ENCODE results near the gene TRIB2. TPM values are rescaled to one million over a fixed set of nuclear protein-coding genes. Genes with fewer than 3 reads are reported as not detected.

Gene TRIB2
- polyA plus RNA-seq, 2 of the 4 experiments (the other 2 are of a cell fraction): 0.17 to 0.32 TPM

GRCh38 chr2:12723736-12724463 is 7.2 kb downstream of the TRIB2 start:
- Histone ChIP-seq H3K27ac (no peak overlapping the region), H3K4me2 (no peak overlapping the region), H3K9me3 (no peaks in the 10 kb centered on the region; the same call in 2 of the 3 replicates), H3K4me3 (no peak overlapping the region), H3K4me1 (no peaks in the 10 kb centered on the region)
- no peak for TF ChIP-seq ZSCAN20 (CRISPR knock-in tag; IDR thresholded peaks at IDR 0.05)
- TF ChIP-seq, protein P1, sequence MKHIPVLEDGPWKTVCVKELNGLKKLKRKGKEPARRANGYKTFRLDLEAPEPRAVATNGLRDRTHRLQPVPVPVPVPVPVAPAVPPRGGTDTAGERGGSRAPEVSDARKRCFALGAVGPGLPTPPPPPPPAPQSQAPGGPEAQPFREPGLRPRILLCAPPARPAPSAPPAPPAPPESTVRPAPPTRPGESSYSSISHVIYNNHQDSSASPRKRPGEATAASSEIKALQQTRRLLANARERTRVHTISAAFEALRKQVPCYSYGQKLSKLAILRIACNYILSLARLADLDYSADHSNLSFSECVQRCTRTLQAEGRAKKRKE (CRISPR knock-in tag; IDR thresholded peaks at IDR 0.05; ENCODE audit: low read depth): no peak
- TF ChIP-seq BHLHE40 (IDR thresholded peaks at IDR 0.05; ENCODE audit: low read depth, low read length): no peak
- TF ChIP-seq SMC3 (IDR thresholded peaks at IDR 0.05): no peak
- TF ChIP-seq TP53 (CRISPR knock-in tag; IDR thresholded peaks at IDR 0.05): no peak
- no peak for TF ChIP-seq ESRRA (IDR thresholded peaks at IDR 0.05; ENCODE audit: borderline replicate concordance, low read length)
- POLR2A ChIA-PET: no interaction called here
- CTCF ChIA-PET: no interaction called here
- DNase-seq (ENCODE audit: low read depth in 1 of 2, low spot score in 1 of 2) (no peak), FAIRE-seq (no peak), ATAC-seq (no peak)
- 26% methylated on average over 8 of the region's 8 CpGs for WGBS (ENCODE audit: missing lambda C conversion rate)

DNA sequence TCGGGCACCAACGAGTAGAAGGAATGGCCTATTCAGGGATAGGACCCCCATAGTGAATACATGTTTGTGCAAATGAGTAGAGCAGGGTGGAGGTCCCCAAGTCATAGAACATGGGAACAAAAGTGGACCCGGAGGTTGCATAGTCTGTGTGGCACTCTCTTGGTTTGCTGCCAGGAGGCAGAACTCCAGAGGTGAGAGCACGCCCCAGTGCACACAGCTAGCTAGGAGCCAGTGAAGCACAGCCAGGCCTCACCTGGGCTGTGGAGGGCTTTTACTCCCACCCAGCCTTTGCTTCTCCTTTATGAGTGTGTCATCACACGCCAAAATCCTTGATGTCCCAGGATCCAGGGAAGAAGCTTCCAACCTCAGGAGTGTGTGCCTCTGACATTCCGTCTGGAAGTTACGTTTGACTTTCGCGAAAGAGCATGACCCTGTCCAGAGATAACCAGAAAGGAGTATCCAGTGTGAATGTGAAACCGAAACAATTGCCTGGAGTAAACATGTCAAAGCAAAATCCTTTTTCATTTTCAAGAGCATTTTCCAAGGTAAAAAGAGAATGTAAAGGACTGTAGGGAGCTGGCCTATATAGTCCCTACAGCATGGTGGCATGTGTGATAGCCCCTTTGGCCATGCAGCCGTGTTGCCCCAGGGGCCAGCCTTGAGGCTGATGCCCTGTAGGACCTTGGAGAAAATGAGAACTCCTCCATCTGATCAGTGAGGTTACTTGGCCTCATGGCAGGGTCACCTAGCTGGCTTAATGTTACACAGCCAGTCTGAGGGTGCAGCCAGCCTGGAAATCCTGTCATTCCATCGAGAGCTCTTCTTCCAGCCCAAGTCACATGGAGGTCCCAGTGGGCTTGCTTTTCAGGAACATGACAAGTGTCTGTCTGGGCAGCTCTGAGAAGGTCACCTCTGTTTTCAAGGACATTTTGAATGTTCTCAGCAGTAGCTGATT is 8.8 kb downstream of the TRIB2 start:
- H3K27ac ChIP-seq: no peak overlapping the region
- ATAC-seq (no peak), FAIRE-seq (no peak), DNase-seq (ENCODE audit: low read depth in 1 of 2, low spot score in 1 of 2) (no peak)
- ChIA-PET CTCF (interaction anchor here (1.3 to 2.6 kb wide), 2 partner anchors 9 to 17 kb away, joined by 3 to 16 read pairs; partner anchors contain the start of gene TRIB2), POLR2A (no interaction called here)
- 37% methylated on average over 12 of the region's 12 CpGs for WGBS (ENCODE audit: missing lambda C conversion rate)
- TF ChIP-seq CBX8 (IDR thresholded peaks at IDR 0.05) (no peak), HOXA7 (CRISPR knock-in tag; IDR thresholded peaks at IDR 0.05) (no peak), BHLHE40 (IDR thresholded peaks at IDR 0.05; ENCODE audit: low read depth, low read length) (no peak), MAFK (IDR thresholded peaks at IDR 0.05; ENCODE audit: partially characterized antibody) (no peak), NR3C1 (IDR thresholded peaks at IDR 0.05) (no peak), ZFP36 (IDR thresholded peaks at IDR 0.05; ENCODE audit: borderline replicate concordance, partially characterized antibody) (no peak), RAD21 (conservative IDR thresholded peaks at IDR 0.05 in 1 of 2, IDR thresholded peaks at IDR 0.05 in 1 of 2) (no peak), HEYL (CRISPR knock-in tag; IDR thresholded peaks at IDR 0.05) (no peak), USF2 (IDR thresholded peaks at IDR 0.05) (no peak), ZSCAN20 (CRISPR knock-in tag; IDR thresholded peaks at IDR 0.05) (no peak), FOSL2 (IDR thresholded peaks at IDR 0.05) (no peak), FOSL2 (CRISPR knock-in tag; IDR thresholded peaks at IDR 0.05) (no peak), GATA3 (IDR thresholded peaks at IDR 0.05; ENCODE audit: borderline replicate concordance) (no peak), REST (IDR thresholded peaks at IDR 0.05) (no peak), NFE2L2 (conservative IDR thresholded peaks at IDR 0.05; ENCODE audit: low read length) (no peak), PBX3 (IDR thresholded peaks at IDR 0.05) (no peak), EHF (CRISPR knock-in tag; IDR thresholded peaks at IDR 0.05) (no peak), CHD2 (IDR thresholded peaks at IDR 0.05; ENCODE audit: low read length, partially characterized antibody) (no peak), ZC3H11A (IDR thresholded peaks at IDR 0.05) (no peak), ZNF302 (CRISPR knock-in tag; IDR thresholded peaks at IDR 0.05) (no peak)
- no peaks in the 10 kb centered on the region for H3K9me3 ChIP-seq
- H3K4me2 ChIP-seq: no peak overlapping the region
- no peaks in the 10 kb centered on the region for H3K4me1 ChIP-seq
- H3K4me3 ChIP-seq: no peak overlapping the region

Data from A549 (cell line).